GM23338 (cell line): ENCODE measurements around the gene RAMAC. TPM values are rescaled to one million over a fixed set of nuclear protein-coding genes. Genes with fewer than 3 reads are reported as not detected.
"Not testable (repeated sequence)": the region's sequence is repeated elsewhere in the genome, so short reads cannot be mapped to it uniquely, and the experiment has no call there.

ENCODE experiments used
- ATAC-seq: fragments of 200-7000 bp; cut with Tn5 transposase; 3 replicates; pipeline ENCODE4 v1.9.1; 2020
- DNase-seq: peaks from one replicate; pipeline ENCODE4 v3.0.0-alpha.2; 2015; ENCODE audit warnings: low spot score
- H2AFZ ChIP-seq: fragments of 200-600 bp; sonication (generic); 2 replicates; pipeline ENCODE4 v1.8.0; 2016; ENCODE audit warnings: antibody characterized with exemption, mild to moderate bottlenecking, moderate library complexity
- H3F3A ChIP-seq: fragments of 200-600 bp; sonication (generic); replicated peaks from 2 replicates; pipeline ENCODE4 v1.8.0; 2017; ENCODE audit warnings: antibody characterized with exemption, mixed run types, low read depth
- H3K27ac ChIP-seq: fragments of 200-600 bp; sonication (generic); 2 replicates; pipeline ENCODE4 v1.6.1; 2016; ENCODE audit warnings: low read depth
- H3K27me3 ChIP-seq: fragments of 200-600 bp; sonication (generic); 2 replicates; pipeline ENCODE4 v1.8.0; 2016; ENCODE audit warnings: mild to moderate bottlenecking, mixed run types, moderate library complexity; ENCODE audit not compliant: insufficient read depth
- H3K36me3 ChIP-seq: fragments of 200-600 bp; sonication (generic); 2 replicates; pipeline ENCODE4 v1.8.0; 2016; ENCODE audit warnings: mild to moderate bottlenecking; ENCODE audit not compliant: insufficient read depth
- H3K4me1 ChIP-seq: fragments of 200-600 bp; sonication (generic); 2 replicates; pipeline ENCODE4 v1.8.0; 2016; ENCODE audit warnings: mild to moderate bottlenecking, moderate library complexity; ENCODE audit not compliant: insufficient read depth
- H3K4me2 ChIP-seq: fragments of 200-600 bp; sonication (generic); 2 replicates; pipeline ENCODE4 v1.7.1; 2017; ENCODE audit warnings: mixed run types
- H3K4me3 ChIP-seq: fragments of 200-600 bp; sonication (generic); 2 replicates; pipeline ENCODE4 v1.6.1; 2016; ENCODE audit warnings: mixed run types
- H3K79me2 ChIP-seq: fragments of 200-600 bp; sonication (generic); replicated peaks from 2 replicates; pipeline ENCODE4 v1.8.0; 2017; ENCODE audit warnings: mild to moderate bottlenecking; ENCODE audit not compliant: insufficient read depth
- H3K9me2 ChIP-seq: fragments of 200-600 bp; sonication (generic); 2 replicates; pipeline ENCODE4 v1.8.0; 2017; ENCODE audit not compliant: insufficient read depth
- H4K20me1 ChIP-seq: fragments of 200-600 bp; sonication (generic); replicated peaks from 2 replicates; pipeline ENCODE4 v1.8.0; 2017; ENCODE audit warnings: mild to moderate bottlenecking; ENCODE audit not compliant: insufficient read depth
- H3K27ac Mint-ChIP-seq: 2 replicates; pipeline ENCODE4 v1.8.0; 2020; ENCODE audit warnings: inconsistent platforms, mild to moderate bottlenecking, moderate library complexity, mixed read lengths
- H3K27me3 Mint-ChIP-seq: 3 replicates; pipeline ENCODE4 v1.8.0; 2022; ENCODE audit warnings: low read depth, mild to moderate bottlenecking, moderate library complexity, mixed read lengths, inconsistent platforms; ENCODE audit not compliant: insufficient read depth, poor library complexity
- H3K36me3 Mint-ChIP-seq: 3 replicates; pipeline ENCODE4 v1.8.0; 2021; ENCODE audit warnings: low read depth, mild to moderate bottlenecking, inconsistent platforms, moderate library complexity, mixed read lengths
- H3K4me1 Mint-ChIP-seq: 3 replicates; pipeline ENCODE4 v1.8.0; 2020; ENCODE audit warnings: mild to moderate bottlenecking, inconsistent platforms, mixed read lengths
- H3K4me3 Mint-ChIP-seq: 3 replicates; pipeline ENCODE4 v1.8.0; 2021; ENCODE audit warnings: moderate library complexity, mild to moderate bottlenecking, inconsistent platforms, mixed read lengths
- H3K9me3 Mint-ChIP-seq: 3 replicates; pipeline ENCODE4 v1.8.0; 2020; ENCODE audit warnings: moderate library complexity, mild to moderate bottlenecking, inconsistent platforms, mixed read lengths
- JUNB ChIP-seq: IDR thresholded peaks from one replicate; pipeline ENCODE4 v1.6.1; 2016; ENCODE audit warnings: antibody characterized with exemption; ENCODE audit not compliant: unreplicated experiment
- NANOG ChIP-seq: IDR thresholded peaks from 2 replicates; pipeline ENCODE4 v1.6.1; 2016; ENCODE audit warnings: antibody characterized with exemption, borderline replicate concordance
- POLR2AphosphoS5 ChIP-seq: IDR thresholded peaks from 2 replicates; pipeline ENCODE4 v1.6.1; 2016; ENCODE audit warnings: antibody characterized with exemption, low read depth
- polyA plus RNA-seq: library from polyadenylated mRNA; unstranded; fragments of >200 nt; fragmentation: Nextera tagmentation; extraction: Ambion mirVana; gene quantifications from 2 replicates; pipeline ENCODE4 v1.2.1, GENCODE V29; 2016
- total RNA-seq: library from RNA; depleted of rRNA; stranded (reverse); fragments of >200 nt; shearing (Covaris generic); gene quantifications from 2 replicates; pipeline ENCODE4 v1.2.3, GENCODE V29; 2014
- TF ChIP-seq, protein P1 (sequence below): fragments of 250-450 bp; sonication (Bioruptor Pico); IDR thresholded peaks from 2 replicates; pipeline ENCODE4 v1.5.0; 2020; ENCODE audit warnings: mild to moderate bottlenecking, moderate library complexity
- TF ChIP-seq, protein P2 (sequence below): IDR thresholded peaks from one replicate; pipeline ENCODE4 v1.6.1; 2018; ENCODE audit warnings: antibody characterized with exemption; ENCODE audit not compliant: unreplicated experiment
- TF ChIP-seq, protein P3 (sequence below), 2 experiments: fragments of 200-600 bp in 1 of 2; sonication (generic) in 1 of 2; conservative IDR thresholded peaks; 2 replicates each; pipeline versions ENCODE4 v1.5.1 to v1.6.1; 2016 to 2017; ENCODE audit warnings: antibody characterized with exemption in 2 of 2, low read depth in 2 of 2, mild to moderate bottlenecking in 2 of 2, moderate library complexity in 1 of 2

Gene RAMAC
- total and polyA plus RNA-seq, 2 experiments from 2014 or later = 27.4 to 58.6 TPM

DNA sequence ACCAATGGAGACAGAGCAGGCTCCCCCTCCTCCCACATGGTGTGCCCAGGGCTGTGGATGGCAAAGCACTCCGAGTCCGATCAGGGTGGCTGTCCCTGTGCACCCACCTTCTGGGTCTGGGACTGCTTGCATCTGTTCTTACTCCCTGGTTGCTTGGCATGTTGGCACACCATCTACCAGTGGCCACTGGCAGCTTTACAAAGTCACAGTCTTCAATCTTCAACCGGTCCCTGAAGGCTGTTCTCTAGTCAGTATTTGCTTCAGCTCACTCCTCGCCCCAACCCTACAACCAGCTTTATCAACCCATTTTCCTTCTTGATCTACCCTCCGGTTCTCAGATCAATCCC is 48.3 kb upstream of the RAMAC start:
- Histone ChIP-seq H3K4me3 (no peak overlapping the region), H3K36me3 (no peaks in the 10 kb centered on the region), H3K4me2 (no peak overlapping the region), H3K79me2 (no peaks in the 10 kb centered on the region; the same call in 1 of the 2 replicates), H3F3A (no peaks in the 10 kb centered on the region), H3K27me3 (no peaks in the 10 kb centered on the region), H4K20me1 (no peaks in the 10 kb centered on the region), H3K4me1 (no peaks in the 10 kb centered on the region), H3K9me2 (no peaks in the 10 kb centered on the region), H3K27ac (no peak overlapping the region), H2AFZ (no peak overlapping the region)
- Mint-ChIP-seq H3K27me3 (peaks cover 6% of the 10 kb centered on the region), H3K27ac (no peak overlapping the region), H3K4me3 (no peak overlapping the region), H3K4me1 (peaks cover 5% of the 10 kb centered on the region; the same call in 2 of the 3 replicates), H3K9me3 (no peaks in the 10 kb centered on the region), H3K36me3 (no peaks in the 10 kb centered on the region; the same call in 2 of the 3 replicates)
- no peak for ATAC-seq
- no peak for DNase-seq
- TF ChIP-seq POLR2AphosphoS5 = no peak
- no peak for TF ChIP-seq NANOG

DNA sequence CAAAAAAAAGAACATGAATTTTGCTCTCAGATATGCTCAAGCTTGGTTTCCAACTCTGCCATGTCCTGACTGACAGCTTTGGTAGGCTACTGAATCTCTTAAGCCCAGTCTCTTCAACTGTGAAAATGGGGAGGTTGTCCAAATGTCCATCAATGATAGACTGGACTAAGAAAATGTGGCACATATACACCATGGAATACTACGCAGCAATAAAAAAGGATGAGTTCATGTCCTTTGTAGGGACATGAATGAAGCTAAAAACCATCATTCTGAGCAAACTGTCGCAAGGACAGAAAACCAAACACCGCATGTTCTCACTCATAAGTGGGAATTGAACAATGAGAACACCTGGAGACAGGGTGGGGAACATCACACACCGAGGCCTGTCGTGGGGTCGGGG is 46.3 kb upstream of the RAMAC start:
- not testable (repeated sequence) for H3K27ac Mint-ChIP-seq, H3K27me3 ChIP-seq, H3K4me1 ChIP-seq, H3K4me2 ChIP-seq, H3K4me3 Mint-ChIP-seq, H3K27me3 Mint-ChIP-seq, H3K36me3 ChIP-seq, H3K4me1 Mint-ChIP-seq, H2AFZ ChIP-seq, H3K4me3 ChIP-seq, H3K27ac ChIP-seq, H3K9me3 Mint-ChIP-seq, H3F3A ChIP-seq, H3K79me2 ChIP-seq, H3K36me3 Mint-ChIP-seq, ATAC-seq, DNase-seq, H4K20me1 ChIP-seq, H3K9me2 ChIP-seq

DNA sequence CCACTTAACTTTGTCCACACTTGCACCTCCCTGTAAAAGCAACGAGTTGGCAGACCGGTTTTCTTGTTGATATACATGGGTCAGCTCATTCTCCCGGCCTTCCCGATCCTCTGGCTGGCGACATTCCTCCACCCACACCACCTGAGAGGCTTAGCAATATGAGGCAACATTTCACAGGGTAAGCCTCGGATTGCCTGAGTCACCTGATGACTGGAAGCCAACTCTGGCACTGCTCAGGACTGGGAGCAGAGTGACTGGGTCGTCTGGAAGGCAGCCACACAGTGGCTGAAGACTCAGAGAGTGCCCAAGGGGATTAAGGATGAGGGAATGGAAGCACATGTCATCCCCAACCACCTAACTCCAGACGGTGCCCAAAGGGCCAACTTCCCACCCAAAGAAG is 43.3 kb upstream of the RAMAC start:
- Histone ChIP-seq H3K4me2 (no peak overlapping the region), H3K27ac (no peak overlapping the region), H3K36me3 (no peaks in the 10 kb centered on the region), H3K4me1 (peaks cover 8% of the 10 kb centered on the region; the same call in 1 of the 2 replicates), H3K9me2 (no peaks in the 10 kb centered on the region), H3K4me3 (no peak overlapping the region), H3K79me2 (no peaks in the 10 kb centered on the region; the same call in 1 of the 2 replicates), H2AFZ (no peak overlapping the region), H3F3A (no peaks in the 10 kb centered on the region), H3K27me3 (no peaks in the 10 kb centered on the region), H4K20me1 (no peaks in the 10 kb centered on the region)
- no peaks in the 10 kb centered on the region for H3K9me3 Mint-ChIP-seq
- DNase-seq (no peak), ATAC-seq (no peak)
- peaks cover 5% of the 10 kb centered on the region for H3K27me3 Mint-ChIP-seq
- H3K4me3 Mint-ChIP-seq = no peak overlapping the region
- H3K36me3 Mint-ChIP-seq = no peaks in the 10 kb centered on the region
- no peak overlapping the region for H3K27ac Mint-ChIP-seq
- H3K4me1 Mint-ChIP-seq = peaks cover 6% of the 10 kb centered on the region; the same call in 2 of the 3 replicates
- TF ChIP-seq POLR2AphosphoS5 (no peak), JUNB (no peak)
- TF ChIP-seq, protein P1, sequence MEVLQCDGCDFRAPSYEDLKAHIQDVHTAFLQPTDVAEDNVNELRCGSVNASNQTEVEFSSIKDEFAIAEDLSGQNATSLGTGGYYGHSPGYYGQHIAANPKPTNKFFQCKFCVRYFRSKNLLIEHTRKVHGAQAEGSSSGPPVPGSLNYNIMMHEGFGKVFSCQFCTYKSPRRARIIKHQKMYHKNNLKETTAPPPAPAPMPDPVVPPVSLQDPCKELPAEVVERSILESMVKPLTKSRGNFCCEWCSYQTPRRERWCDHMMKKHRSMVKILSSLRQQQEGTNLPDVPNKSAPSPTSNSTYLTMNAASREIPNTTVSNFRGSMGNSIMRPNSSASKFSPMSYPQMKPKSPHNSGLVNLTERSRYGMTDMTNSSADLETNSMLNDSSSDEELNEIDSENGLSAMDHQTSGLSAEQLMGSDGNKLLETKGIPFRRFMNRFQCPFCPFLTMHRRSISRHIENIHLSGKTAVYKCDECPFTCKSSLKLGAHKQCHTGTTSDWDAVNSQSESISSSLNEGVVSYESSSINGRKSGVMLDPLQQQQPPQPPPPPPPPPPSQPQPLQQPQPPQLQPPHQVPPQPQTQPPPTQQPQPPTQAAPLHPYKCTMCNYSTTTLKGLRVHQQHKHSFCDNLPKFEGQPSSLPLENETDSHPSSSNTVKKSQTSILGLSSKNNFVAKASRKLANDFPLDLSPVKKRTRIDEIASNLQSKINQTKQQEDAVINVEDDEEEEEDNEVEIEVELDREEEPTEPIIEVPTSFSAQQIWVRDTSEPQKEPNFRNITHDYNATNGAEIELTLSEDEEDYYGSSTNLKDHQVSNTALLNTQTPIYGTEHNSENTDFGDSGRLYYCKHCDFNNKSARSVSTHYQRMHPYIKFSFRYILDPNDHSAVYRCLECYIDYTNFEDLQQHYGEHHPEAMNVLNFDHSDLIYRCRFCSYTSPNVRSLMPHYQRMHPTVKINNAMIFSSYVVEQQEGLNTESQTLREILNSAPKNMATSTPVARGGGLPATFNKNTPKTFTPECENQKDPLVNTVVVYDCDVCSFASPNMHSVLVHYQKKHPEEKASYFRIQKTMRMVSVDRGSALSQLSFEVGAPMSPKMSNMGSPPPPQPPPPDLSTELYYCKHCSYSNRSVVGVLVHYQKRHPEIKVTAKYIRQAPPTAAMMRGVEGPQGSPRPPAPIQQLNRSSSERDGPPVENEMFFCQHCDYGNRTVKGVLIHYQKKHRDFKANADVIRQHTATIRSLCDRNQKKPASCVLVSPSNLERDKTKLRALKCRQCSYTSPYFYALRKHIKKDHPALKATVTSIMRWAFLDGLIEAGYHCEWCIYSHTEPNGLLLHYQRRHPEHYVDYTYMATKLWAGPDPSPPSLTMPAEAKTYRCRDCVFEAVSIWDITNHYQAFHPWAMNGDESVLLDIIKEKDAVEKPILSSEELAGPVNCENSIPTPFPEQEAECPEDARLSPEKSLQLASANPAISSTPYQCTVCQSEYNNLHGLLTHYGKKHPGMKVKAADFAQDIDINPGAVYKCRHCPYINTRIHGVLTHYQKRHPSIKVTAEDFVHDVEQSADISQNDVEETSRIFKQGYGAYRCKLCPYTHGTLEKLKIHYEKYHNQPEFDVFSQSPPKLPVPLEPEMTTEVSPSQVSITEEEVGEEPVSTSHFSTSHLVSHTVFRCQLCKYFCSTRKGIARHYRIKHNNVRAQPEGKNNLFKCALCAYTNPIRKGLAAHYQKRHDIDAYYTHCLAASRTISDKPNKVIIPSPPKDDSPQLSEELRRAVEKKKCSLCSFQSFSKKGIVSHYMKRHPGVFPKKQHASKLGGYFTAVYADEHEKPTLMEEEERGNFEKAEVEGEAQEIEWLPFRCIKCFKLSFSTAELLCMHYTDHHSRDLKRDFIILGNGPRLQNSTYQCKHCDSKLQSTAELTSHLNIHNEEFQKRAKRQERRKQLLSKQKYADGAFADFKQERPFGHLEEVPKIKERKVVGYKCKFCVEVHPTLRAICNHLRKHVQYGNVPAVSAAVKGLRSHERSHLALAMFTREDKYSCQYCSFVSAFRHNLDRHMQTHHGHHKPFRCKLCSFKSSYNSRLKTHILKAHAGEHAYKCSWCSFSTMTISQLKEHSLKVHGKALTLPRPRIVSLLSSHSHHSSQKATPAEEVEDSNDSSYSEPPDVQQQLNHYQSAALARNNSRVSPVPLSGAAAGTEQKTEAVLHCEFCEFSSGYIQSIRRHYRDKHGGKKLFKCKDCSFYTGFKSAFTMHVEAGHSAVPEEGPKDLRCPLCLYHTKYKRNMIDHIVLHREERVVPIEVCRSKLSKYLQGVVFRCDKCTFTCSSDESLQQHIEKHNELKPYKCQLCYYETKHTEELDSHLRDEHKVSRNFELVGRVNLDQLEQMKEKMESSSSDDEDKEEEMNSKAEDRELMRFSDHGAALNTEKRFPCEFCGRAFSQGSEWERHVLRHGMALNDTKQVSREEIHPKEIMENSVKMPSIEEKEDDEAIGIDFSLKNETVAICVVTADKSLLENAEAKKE (CRISPR knock-in tag) = no peak
- TF ChIP-seq, protein P2, sequence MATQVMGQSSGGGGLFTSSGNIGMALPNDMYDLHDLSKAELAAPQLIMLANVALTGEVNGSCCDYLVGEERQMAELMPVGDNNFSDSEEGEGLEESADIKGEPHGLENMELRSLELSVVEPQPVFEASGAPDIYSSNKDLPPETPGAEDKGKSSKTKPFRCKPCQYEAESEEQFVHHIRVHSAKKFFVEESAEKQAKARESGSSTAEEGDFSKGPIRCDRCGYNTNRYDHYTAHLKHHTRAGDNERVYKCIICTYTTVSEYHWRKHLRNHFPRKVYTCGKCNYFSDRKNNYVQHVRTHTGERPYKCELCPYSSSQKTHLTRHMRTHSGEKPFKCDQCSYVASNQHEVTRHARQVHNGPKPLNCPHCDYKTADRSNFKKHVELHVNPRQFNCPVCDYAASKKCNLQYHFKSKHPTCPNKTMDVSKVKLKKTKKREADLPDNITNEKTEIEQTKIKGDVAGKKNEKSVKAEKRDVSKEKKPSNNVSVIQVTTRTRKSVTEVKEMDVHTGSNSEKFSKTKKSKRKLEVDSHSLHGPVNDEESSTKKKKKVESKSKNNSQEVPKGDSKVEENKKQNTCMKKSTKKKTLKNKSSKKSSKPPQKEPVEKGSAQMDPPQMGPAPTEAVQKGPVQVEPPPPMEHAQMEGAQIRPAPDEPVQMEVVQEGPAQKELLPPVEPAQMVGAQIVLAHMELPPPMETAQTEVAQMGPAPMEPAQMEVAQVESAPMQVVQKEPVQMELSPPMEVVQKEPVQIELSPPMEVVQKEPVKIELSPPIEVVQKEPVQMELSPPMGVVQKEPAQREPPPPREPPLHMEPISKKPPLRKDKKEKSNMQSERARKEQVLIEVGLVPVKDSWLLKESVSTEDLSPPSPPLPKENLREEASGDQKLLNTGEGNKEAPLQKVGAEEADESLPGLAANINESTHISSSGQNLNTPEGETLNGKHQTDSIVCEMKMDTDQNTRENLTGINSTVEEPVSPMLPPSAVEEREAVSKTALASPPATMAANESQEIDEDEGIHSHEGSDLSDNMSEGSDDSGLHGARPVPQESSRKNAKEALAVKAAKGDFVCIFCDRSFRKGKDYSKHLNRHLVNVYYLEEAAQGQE = no peak
- TF ChIP-seq, protein P3, sequence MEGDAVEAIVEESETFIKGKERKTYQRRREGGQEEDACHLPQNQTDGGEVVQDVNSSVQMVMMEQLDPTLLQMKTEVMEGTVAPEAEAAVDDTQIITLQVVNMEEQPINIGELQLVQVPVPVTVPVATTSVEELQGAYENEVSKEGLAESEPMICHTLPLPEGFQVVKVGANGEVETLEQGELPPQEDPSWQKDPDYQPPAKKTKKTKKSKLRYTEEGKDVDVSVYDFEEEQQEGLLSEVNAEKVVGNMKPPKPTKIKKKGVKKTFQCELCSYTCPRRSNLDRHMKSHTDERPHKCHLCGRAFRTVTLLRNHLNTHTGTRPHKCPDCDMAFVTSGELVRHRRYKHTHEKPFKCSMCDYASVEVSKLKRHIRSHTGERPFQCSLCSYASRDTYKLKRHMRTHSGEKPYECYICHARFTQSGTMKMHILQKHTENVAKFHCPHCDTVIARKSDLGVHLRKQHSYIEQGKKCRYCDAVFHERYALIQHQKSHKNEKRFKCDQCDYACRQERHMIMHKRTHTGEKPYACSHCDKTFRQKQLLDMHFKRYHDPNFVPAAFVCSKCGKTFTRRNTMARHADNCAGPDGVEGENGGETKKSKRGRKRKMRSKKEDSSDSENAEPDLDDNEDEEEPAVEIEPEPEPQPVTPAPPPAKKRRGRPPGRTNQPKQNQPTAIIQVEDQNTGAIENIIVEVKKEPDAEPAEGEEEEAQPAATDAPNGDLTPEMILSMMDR (conservative IDR thresholded peaks at IDR 0.05; ENCODE audit: low read depth in 2 of 2) = no peak
